ENCODE results near the gene TMEM235. TPM values are rescaled to one million over a fixed set of nuclear protein-coding genes. Genes with fewer than 3 reads are reported as not detected.

The TMEM235 gene
- total and polyA plus RNA-seq, 10 donors = not detected

DNA sequence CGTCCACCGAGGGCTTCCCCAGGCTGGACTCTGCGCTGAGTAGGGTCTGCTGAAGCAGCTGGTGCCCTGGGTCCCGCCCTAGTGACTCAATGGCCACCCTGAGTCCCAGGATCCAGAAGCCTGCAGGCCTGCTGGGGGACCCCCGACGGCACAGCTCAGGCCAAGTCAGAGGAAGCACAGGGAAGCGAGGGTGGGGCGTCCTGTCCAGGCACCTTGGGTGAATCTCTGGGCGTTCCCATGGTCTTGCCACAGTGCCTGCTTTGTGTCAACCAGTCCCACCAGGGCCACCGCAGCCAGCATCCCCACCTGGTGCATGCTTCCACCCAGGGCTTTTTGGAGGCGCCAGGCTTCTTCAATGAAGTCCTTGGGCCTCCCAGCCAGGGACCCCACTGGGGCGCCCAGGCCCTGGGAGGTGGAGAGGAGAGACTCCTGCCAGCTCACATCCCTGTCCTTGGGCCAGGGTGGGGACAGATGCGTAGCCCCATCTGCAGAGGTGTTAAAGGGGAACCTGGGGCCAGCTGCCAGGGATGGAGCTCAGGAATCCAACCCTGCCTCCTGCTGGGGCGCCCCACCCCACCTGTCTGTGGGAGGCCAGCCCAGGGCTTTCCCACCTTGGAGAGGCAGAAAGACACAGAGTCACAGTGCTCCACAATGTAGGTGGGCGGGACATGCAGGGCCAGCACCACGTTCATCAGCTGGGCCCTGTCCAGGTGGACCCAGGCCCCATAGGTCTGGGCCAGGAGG, 17.8 kb downstream of the TMEM235 start:
- Histone ChIP-seq H3K4me3 (peak overlapping the region in 1 of 8 donors; percentile 50), H3K9me3 (no peaks in the 10 kb centered on the region), H3K27ac (peak overlapping the region in 2 of 8 donors; percentile 37 to 84), H3K27me3 (replicated peaks in 1 of 7) (no peaks in the 10 kb centered on the region), H3K4me1 (peaks cover 30 to 60% (median 38%) of the 10 kb centered on the region in 6 donors), H3K36me3 (no peaks in the 10 kb centered on the region)
- intact Hi-C loops (cut with DNase I; ENCODE audit: low total_unique reads) = no loop called here
- no peak for DNase-seq
- WGBS, 5 donors = 86 to 90% (median 89%) methylated on average over 11 to 16 of the region's 16 CpGs
- TF ChIP-seq, protein P1, sequence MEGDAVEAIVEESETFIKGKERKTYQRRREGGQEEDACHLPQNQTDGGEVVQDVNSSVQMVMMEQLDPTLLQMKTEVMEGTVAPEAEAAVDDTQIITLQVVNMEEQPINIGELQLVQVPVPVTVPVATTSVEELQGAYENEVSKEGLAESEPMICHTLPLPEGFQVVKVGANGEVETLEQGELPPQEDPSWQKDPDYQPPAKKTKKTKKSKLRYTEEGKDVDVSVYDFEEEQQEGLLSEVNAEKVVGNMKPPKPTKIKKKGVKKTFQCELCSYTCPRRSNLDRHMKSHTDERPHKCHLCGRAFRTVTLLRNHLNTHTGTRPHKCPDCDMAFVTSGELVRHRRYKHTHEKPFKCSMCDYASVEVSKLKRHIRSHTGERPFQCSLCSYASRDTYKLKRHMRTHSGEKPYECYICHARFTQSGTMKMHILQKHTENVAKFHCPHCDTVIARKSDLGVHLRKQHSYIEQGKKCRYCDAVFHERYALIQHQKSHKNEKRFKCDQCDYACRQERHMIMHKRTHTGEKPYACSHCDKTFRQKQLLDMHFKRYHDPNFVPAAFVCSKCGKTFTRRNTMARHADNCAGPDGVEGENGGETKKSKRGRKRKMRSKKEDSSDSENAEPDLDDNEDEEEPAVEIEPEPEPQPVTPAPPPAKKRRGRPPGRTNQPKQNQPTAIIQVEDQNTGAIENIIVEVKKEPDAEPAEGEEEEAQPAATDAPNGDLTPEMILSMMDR (IDR thresholded peaks at IDR 0.05 in 8 of 11, conservative IDR thresholded peaks at IDR 0.05 in 3 of 11) = no peak
- TF ChIP-seq POLR2A (IDR thresholded peaks at IDR 0.05) = no peak
- TF ChIP-seq POLR2AphosphoS5 (IDR thresholded peaks at IDR 0.05) = no peak

DNA sequence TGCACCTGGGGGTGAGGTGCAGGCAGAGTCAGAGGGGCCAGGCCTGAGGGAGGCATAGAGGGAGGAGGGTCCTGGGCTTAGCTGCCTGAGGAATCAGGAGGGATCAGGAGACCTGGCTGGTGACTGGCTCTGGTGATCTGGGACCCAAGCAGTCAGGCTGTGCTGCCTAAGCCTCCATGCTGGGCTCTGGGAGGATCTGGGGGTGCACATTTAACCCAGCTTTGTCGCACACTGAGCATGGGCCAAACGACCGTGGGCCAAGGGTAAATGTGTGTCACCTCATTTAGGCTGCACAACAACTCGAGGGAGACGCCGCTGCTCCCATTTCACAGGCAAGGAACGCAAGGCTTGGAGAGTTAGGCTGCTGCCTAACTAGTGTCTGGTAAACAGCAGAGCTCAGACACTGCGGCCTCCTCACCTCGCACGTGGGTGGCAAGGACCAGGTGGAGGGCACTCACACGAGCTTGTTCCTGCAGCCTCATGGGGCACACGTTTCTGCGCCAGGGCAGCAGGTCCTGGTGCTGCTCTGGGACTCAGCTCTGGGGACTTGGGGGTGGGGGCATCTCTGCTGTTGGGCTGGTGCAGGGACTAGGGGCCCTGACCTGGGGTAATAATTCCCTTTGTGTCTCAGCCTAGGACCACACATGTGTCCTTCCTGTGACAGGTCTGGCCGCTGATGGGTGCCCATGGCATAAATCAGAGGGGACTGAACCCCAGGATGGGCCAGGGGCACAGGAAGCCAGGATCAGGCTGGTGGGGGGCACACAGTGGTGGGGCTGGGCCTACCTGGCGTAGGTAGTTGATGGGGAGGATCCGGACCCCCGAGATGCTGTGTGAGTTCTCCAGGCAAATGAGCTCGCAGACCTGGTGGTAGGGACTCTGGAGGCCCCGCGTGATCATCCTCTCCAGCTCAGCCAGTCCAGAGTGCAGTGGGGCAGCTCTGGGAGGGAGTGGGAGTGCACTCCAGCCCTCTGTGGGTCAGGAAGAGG, 18.7 kb downstream of the TMEM235 start:
- WGBS, 5 donors = 76 to 86% (median 78%) methylated on average over 15 to 20 of the region's 20 CpGs
- Histone ChIP-seq H3K4me3 (peak overlapping the region in 1 of 8 donors; percentile 50), H3K4me1 (peaks cover 31 to 67% (median 41%) of the 10 kb centered on the region in 6 donors), H3K27me3 (replicated peaks in 1 of 7) (no peaks in the 10 kb centered on the region), H3K36me3 (no peaks in the 10 kb centered on the region), H3K9me3 (no peaks in the 10 kb centered on the region), H3K27ac (peak overlapping the region in 3 of 8 donors; percentile 8 to 94 (median 71))
- peak; percentile 80 for DNase-seq
- intact Hi-C loops (cut with DNase I; ENCODE audit: low total_unique reads) = loop anchor here (5.0 kb wide), 1 partner anchor 138 kb away; no protein-coding TSS in a partner anchor
- no peak for TF ChIP-seq POLR2A (IDR thresholded peaks at IDR 0.05)
- TF ChIP-seq, protein P1 (IDR thresholded peaks at IDR 0.05 in 8 of 11, conservative IDR thresholded peaks at IDR 0.05 in 3 of 11) = no peak
- TF ChIP-seq POLR2AphosphoS5 (IDR thresholded peaks at IDR 0.05) = no peak

DNA sequence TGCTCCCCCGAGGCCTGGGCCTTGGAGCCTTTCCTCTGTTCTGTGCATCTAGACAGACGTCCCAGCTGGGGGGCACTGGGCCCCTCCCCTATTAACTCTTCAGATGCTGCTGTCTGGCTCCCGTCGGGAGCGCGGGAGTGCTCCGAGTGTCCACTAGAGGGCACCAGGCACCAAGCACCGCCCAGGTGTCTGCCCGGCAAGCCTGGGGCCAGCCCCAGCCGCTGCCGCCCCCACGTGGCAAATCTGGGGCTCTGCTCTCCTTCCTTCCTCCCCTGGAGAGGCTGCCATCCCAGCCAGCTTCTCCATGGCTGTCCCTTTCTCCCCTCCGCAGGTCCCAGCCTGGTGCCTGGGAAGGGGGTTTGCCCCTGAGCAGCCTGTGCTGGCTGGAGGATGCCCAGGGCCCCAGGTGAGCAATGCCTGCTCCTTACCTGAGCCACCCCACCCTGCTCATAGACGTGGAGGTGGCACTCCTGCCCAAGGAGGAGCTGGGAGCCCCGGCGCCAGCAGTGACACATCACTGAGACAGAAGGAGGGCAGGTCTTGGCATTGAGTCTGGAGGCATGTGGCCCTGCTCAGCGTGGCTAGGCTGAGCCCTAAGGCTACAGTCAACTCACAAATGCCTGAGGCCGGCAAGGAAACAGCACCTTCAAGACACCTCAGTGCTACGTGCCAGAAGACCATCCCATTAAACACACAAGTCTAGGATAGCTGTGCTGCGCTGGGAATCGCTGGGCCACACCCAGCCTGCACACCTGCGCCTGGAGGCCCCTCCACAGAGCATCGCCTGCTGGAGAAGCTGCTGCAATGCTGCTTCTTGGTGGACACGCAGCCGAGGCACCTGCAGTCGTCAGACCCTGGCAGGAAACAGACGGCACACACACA, 19.7 kb downstream of the TMEM235 start:
- peak; percentile 98 for DNase-seq
- no peaks in the 10 kb centered on the region for H3K27me3 ChIP-seq (replicated peaks in 1 of 7)
- peaks cover 32 to 77% (median 50%) of the 10 kb centered on the region in 6 donors for H3K4me1 ChIP-seq
- intact Hi-C loops (cut with DNase I; ENCODE audit: low total_unique reads) = loop anchor here (5.0 kb wide), 1 partner anchor 139 kb away; no protein-coding TSS in a partner anchor
- TF ChIP-seq POLR2A (IDR thresholded peaks at IDR 0.05) (no peak), POLR2AphosphoS5 (IDR thresholded peaks at IDR 0.05) (peak; percentile 73 to 91 (median 78))
- TF ChIP-seq, protein P1 (IDR thresholded peaks at IDR 0.05 in 8 of 11, conservative IDR thresholded peaks at IDR 0.05 in 3 of 11) = peak; percentile 95 to 100 (median 99)
- no peaks in the 10 kb centered on the region for H3K9me3 ChIP-seq
- peak overlapping the region in 4 of 8 donors; percentile 7 to 50 (median 14) for H3K4me3 ChIP-seq
- H3K27ac ChIP-seq = peak overlapping the region in 5 of 8 donors; percentile 25 to 94 (median 71)
- 14 to 41% (median 23%) methylated on average over 17 to 27 of the region's 27 CpGs for WGBS, 5 donors
- no peaks in the 10 kb centered on the region for H3K36me3 ChIP-seq
